A673 (cell line): ENCODE measurements around the gene ABCB9. TPM values are rescaled to one million over a fixed set of nuclear protein-coding genes. Genes with fewer than 3 reads are reported as not detected.

ENCODE experiments used
- BruUV-seq: library from RNA; stranded (reverse); fragments of 400-500 nt; replicated peaks from 2 replicates; lab custom pipeline; 2021; lab: Mats Ljungman, UMichigan
- CTCF ChIA-PET: fragments of 300-600 bp; sonication (Branson Sonifier 250); formaldehyde crosslinking; loops from one replicate; lab custom pipeline; 2022; ENCODE audit warnings: antibody characterized with exemption; lab: Charles Lee
- POLR2A ChIA-PET: fragments of 300-600 bp; sonication (Branson Sonifier 250); formaldehyde crosslinking; loops from one replicate; lab custom pipeline; 2022; ENCODE audit warnings: antibody characterized with exemption; ENCODE audit not compliant: low non-redundant PET; lab: Charles Lee
- DNase-seq: peaks from one replicate; pipeline ENCODE4 v3.0.0-alpha.2; 2015; ENCODE audit warnings: low spot score
- H3K27ac ChIP-seq: fragments of 200-600 bp; sonication (generic); 2 replicates; pipeline ENCODE4 v1.5.1; 2016; ENCODE audit warnings: mixed run types, low read depth, mild to moderate bottlenecking, mixed read lengths, antibody characterized with exemption, low read length; ENCODE audit not compliant: poor library complexity, severe bottlenecking
- H3K27me3 ChIP-seq: fragments of 200-600 bp; sonication (generic); replicated peaks from 2 replicates; pipeline ENCODE4 v1.6.1; 2017; ENCODE audit warnings: mixed run types, low read depth, mild to moderate bottlenecking, mixed read lengths, antibody characterized with exemption, low read length; ENCODE audit not compliant: insufficient read depth, poor library complexity
- H3K36me3 ChIP-seq: fragments of 200-600 bp; sonication (generic); 2 replicates; pipeline ENCODE4 v1.6.1; 2016; ENCODE audit warnings: mixed run types, mild to moderate bottlenecking, mixed read lengths, antibody characterized with exemption, low read length; ENCODE audit not compliant: insufficient read depth, poor library complexity, severe bottlenecking
- H3K4me1 ChIP-seq: fragments of 200-600 bp; sonication (generic); 2 replicates; pipeline ENCODE4 v1.6.1; 2017; ENCODE audit warnings: mixed run types, mild to moderate bottlenecking, mixed read lengths, antibody characterized with exemption, low read length; ENCODE audit not compliant: insufficient read depth, poor library complexity, severe bottlenecking
- H3K4me3 ChIP-seq: fragments of 200-600 bp; sonication (generic); 2 replicates; pipeline ENCODE4 v1.5.1; 2016; ENCODE audit warnings: low read depth, mixed run types, mild to moderate bottlenecking, mixed read lengths, low read length; ENCODE audit not compliant: poor library complexity, severe bottlenecking
- H3K9me3 ChIP-seq: fragments of 200-600 bp; sonication (generic); 2 replicates; pipeline ENCODE4 v1.6.1; 2016; ENCODE audit warnings: mixed run types, low read depth, mild to moderate bottlenecking, mixed read lengths, antibody characterized with exemption, low read length; ENCODE audit not compliant: poor library complexity, severe bottlenecking
- CTCF ChIP-seq: fragments of 300-800, 200-600 bp; sonication (generic); conservative IDR thresholded peaks from 2 replicates; pipeline ENCODE4 v1.5.1; 2017; ENCODE audit warnings: low read depth, mild to moderate bottlenecking, antibody characterized with exemption, low read length, moderate library complexity, mixed read lengths
- EZH2 ChIP-seq: fragments of 200-600 bp; sonication (generic); IDR thresholded peaks from 2 replicates; pipeline ENCODE4 v1.6.1; 2017; ENCODE audit warnings: borderline replicate concordance, low read depth, mild to moderate bottlenecking, mixed read lengths, antibody characterized with exemption, low read length; ENCODE audit not compliant: poor library complexity, severe bottlenecking
- intact Hi-C: fragments of 100-400 bp; cut with micrococcal nuclease; formaldehyde crosslinking; loops from one replicate; pipeline ENCODE4 v1.10.0; 2022; ENCODE audit not compliant: unreplicated experiment
- total RNA-seq: library from RNA; stranded (reverse); gene quantifications from 2 replicates; pipeline ENCODE4 v1.2.3, GENCODE V29; 2021

The ABCB9 gene
- total RNA-seq, 1 experiment from 2014 or later = 8.9 TPM

GRCh38 chr12:122929812-122930211 is 36.5 kb downstream of the ABCB9 start:
- no peak for DNase-seq
- no TSS peak for BruUV-seq
- Histone ChIP-seq H3K27me3 (no peaks in the 10 kb centered on the region), H3K4me3 (no peak overlapping the region), H3K36me3 (no peaks in the 10 kb centered on the region), H3K9me3 (no peaks in the 10 kb centered on the region), H3K4me1 (peaks cover 17% of the 10 kb centered on the region), H3K27ac (no peak overlapping the region)
- CTCF ChIA-PET = no interaction called here
- intact Hi-C loops = no loop called here
- POLR2A ChIA-PET = interaction anchor here (0.5 kb wide), 1 partner anchor 364 kb away, joined by 3 read pairs; no protein-coding TSS in a partner anchor
- TF ChIP-seq CTCF (no peak), EZH2 (no peak)

GRCh38 chr12:122929148-122929538 is 37.1 kb downstream of the ABCB9 start:
- intact Hi-C loops = no loop called here
- Histone ChIP-seq H3K27me3 (no peaks in the 10 kb centered on the region), H3K4me1 (peaks cover 17% of the 10 kb centered on the region), H3K9me3 (no peaks in the 10 kb centered on the region), H3K27ac (peak overlapping the region; percentile 16), H3K4me3 (no peak overlapping the region), H3K36me3 (no peaks in the 10 kb centered on the region)
- DNase-seq = no peak
- CTCF ChIA-PET = no interaction called here
- BruUV-seq = no TSS peak
- POLR2A ChIA-PET = interaction anchor here (0.5 kb wide), 1 partner anchor 365 kb away, joined by 3 read pairs; no protein-coding TSS in a partner anchor
- no peak for TF ChIP-seq EZH2
- TF ChIP-seq CTCF = no peak

- Histone ChIP-seq H3K9me3 (no peaks in the 10 kb centered on the region), H3K4me3 (no peak overlapping the region), H3K27me3 (no peaks in the 10 kb centered on the region), H3K4me1 (peaks cover 17% of the 10 kb centered on the region), H3K36me3 (no peaks in the 10 kb centered on the region), H3K27ac (peak overlapping the region; percentile 16)
- TF ChIP-seq EZH2 (no peak), CTCF (no peak)
- ChIA-PET CTCF (interaction anchor here (0.6 kb wide), 1 partner anchor 91 kb away, joined by 7 read pairs; no protein-coding TSS in a partner anchor), POLR2A (no interaction called here)
- intact Hi-C loops = no loop called here
- BruUV-seq = no TSS peak
- DNase-seq = peak; percentile 88
Observed at GRCh38 chr12:122928404-122929147, 37.7 kb downstream of the ABCB9 start.
